GM18868 (cell line): ENCODE measurements around the gene SSUH2.
"Not testable (repeated sequence)": the region's sequence is repeated elsewhere in the genome, so short reads cannot be mapped to it uniquely, and the experiment has no call there.

Experiments
- ATAC-seq: cut with Tn5 transposase; IDR thresholded peaks from one replicate; pipeline ENCODE4 v1.9.1; 2021; ENCODE audit warnings: mild to moderate bottlenecking, moderate library complexity; ENCODE audit not compliant: unreplicated experiment

Gene SSUH2

GRCh38 chr3:8659242-8659641, 14.6 kb upstream of the SSUH2 start:
- ATAC-seq: no peak

- peak; percentile 89 for ATAC-seq
Measured at GRCh38 chr3:8658306-8659212, 14.0 kb upstream of the SSUH2 start.

GRCh38 chr3:8657804-8658305, 13.3 kb upstream of the SSUH2 start:
- ATAC-seq: peak; percentile 39

GRCh38 chr3:8656240-8656639, 11.6 kb upstream of the SSUH2 start:
- ATAC-seq: no peak

GRCh38 chr3:8655387-8655835, 10.8 kb upstream of the SSUH2 start:
- ATAC-seq: no peak

- ATAC-seq: not testable (repeated sequence)
Measured at GRCh38 chr3:8654572-8655329, 10.2 kb upstream of the SSUH2 start.

- ATAC-seq: no peak
Measured at GRCh38 chr3:8653800-8654408, 9.3 kb upstream of the SSUH2 start.

- no peak for ATAC-seq
Measured at GRCh38 chr3:8652324-8652987, 7.9 kb upstream of the SSUH2 start.

- ATAC-seq: no peak
Measured at GRCh38 chr3:8651418-8652323, 7.1 kb upstream of the SSUH2 start.

- no peak for ATAC-seq
Measured at GRCh38 chr3:8650583-8651416, 6.2 kb upstream of the SSUH2 start.

- ATAC-seq: no peak
Measured at GRCh38 chr3:8649757-8650156, 5.2 kb upstream of the SSUH2 start.

- ATAC-seq: no peak
Measured at GRCh38 chr3:8648909-8649741, 4.5 kb upstream of the SSUH2 start.

GRCh38 chr3:8647137-8647985, 2.8 kb upstream of the SSUH2 start:
- no peak for ATAC-seq

GRCh38 chr3:8646313-8646938, 1.8 kb upstream of the SSUH2 start:
- ATAC-seq: no peak

GRCh38 chr3:8645712-8646111, 1.1 kb upstream of the SSUH2 start:
- no peak for ATAC-seq

- ATAC-seq: no peak
Measured at GRCh38 chr3:8643693-8644365, 769 bp downstream of the SSUH2 start.
